Mesendoderm (in vitro differentiated cells): Measurements from ENCODE around the gene GSG1L.

ENCODE experiments used
- DNase-seq: peaks from one replicate; pipeline ENCODE4 v3.0.0; 2013
- H2AK5ac ChIP-seq: 2 replicates; pipeline ENCODE4 v1.6.1; 2013; ENCODE audit warnings: low read length, inconsistent platforms
- H2BK120ac ChIP-seq: 2 replicates; pipeline ENCODE4 v1.6.1; 2013; ENCODE audit warnings: low read depth, mild to moderate bottlenecking, low read length, moderate library complexity, mixed read lengths
- H2BK15ac ChIP-seq: replicated peaks from 2 replicates; pipeline ENCODE4 v1.6.1; 2013; ENCODE audit warnings: low read depth, mild to moderate bottlenecking, moderate library complexity
- H2BK5ac ChIP-seq: 2 replicates; pipeline ENCODE4 v1.6.1; 2013; ENCODE audit warnings: low read length, inconsistent platforms
- H3K18ac ChIP-seq: 2 replicates; pipeline ENCODE4 v1.6.1; 2013; ENCODE audit warnings: mild to moderate bottlenecking, low read length, mixed read lengths
- H3K23ac ChIP-seq: one replicate; pipeline ENCODE4 v1.6.1; 2013; ENCODE audit warnings: low read length
- H3K27ac ChIP-seq: 2 replicates; pipeline ENCODE4 v1.5.1; 2013; ENCODE audit warnings: low read depth, mild to moderate bottlenecking, inconsistent platforms, low read length, moderate library complexity
- H3K27me3 ChIP-seq: 2 replicates; pipeline ENCODE4 v1.6.1; 2013; ENCODE audit warnings: low read length, control low read depth, mild to moderate bottlenecking, inconsistent platforms; ENCODE audit not compliant: insufficient read depth, poor library complexity
- H3K36me3 ChIP-seq: 2 replicates; pipeline ENCODE4 v1.6.1; 2013; ENCODE audit warnings: low read length, inconsistent platforms; ENCODE audit not compliant: control insufficient read depth, insufficient read depth
- H3K4ac ChIP-seq: one replicate; pipeline ENCODE4 v1.6.1; 2013; ENCODE audit warnings: low read depth, mild to moderate bottlenecking, low read length, moderate library complexity
- H3K4me1 ChIP-seq: 2 replicates; pipeline ENCODE4 v1.6.1; 2013; ENCODE audit warnings: low read depth, low read length, inconsistent platforms; ENCODE audit not compliant: control insufficient read depth
- H3K4me2 ChIP-seq: 2 replicates; pipeline ENCODE4 v1.6.1; 2013; ENCODE audit warnings: low read length
- H3K4me3 ChIP-seq: 2 replicates; pipeline ENCODE4 v1.5.1; 2013; ENCODE audit warnings: mild to moderate bottlenecking, low read length
- H3K56ac ChIP-seq: one replicate; pipeline ENCODE4 v1.6.1; 2013; ENCODE audit warnings: low read length
- H3K79me1 ChIP-seq: 2 replicates; pipeline ENCODE4 v1.6.1; 2013; ENCODE audit warnings: low read length, inconsistent platforms
- H3K79me2 ChIP-seq: 2 replicates; pipeline ENCODE4 v1.6.1; 2013; ENCODE audit warnings: mild to moderate bottlenecking, low read length; ENCODE audit not compliant: control insufficient read depth, insufficient read depth
- H3K9ac ChIP-seq: 2 replicates; pipeline ENCODE4 v1.6.1; 2013; ENCODE audit warnings: low read length, inconsistent platforms
- H4K5ac ChIP-seq: one replicate; pipeline ENCODE4 v1.6.1; 2013; ENCODE audit warnings: low read length
- H4K8ac ChIP-seq: one replicate; pipeline ENCODE4 v1.6.1; 2013; ENCODE audit warnings: low read depth, mild to moderate bottlenecking, control low read depth, low read length, moderate library complexity
- WGBS: extraction: QIAGEN DNeasy Blood & Tissue Kit; methylation state at CpG from one replicate; pipeline ENCODE4 v1.1.7; 2013; ENCODE audit warnings: low lambda C conversion rate, missing lambda C conversion rate; ENCODE audit not compliant: insufficient coverage; ENCODE audit errors: extremely low coverage; 5-methylcytosine and 5-hydroxymethylcytosine counted together

Gene GSG1L

DNA sequence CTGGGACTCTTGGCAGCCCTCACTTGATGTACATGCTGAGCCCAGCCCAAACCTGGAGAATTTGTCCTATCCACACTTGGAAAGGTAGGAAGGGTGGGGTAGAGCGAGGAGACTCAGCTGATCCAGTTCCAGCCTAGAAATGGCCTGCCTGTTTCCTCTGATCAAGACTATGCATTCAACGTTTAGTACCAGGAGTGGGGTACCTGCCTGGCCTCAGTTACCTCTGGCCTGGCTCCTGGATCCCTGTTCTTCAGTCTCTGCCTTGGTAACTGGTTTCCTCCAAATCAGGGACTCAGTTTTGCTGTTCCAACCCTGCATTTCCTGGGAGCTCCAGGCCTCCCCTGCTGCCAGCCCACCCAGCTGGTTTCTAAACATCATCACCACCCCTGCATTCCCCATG, 233.5 kb downstream of the GSG1L start:
- Histone ChIP-seq H2BK15ac (no peak overlapping the region), H3K27me3 (no peaks in the 10 kb centered on the region), H3K27ac (no peak overlapping the region), H3K4ac (no peak overlapping the region), H3K23ac (no peak overlapping the region), H4K5ac (no peak overlapping the region), H3K4me2 (no peak overlapping the region), H4K8ac (no peak overlapping the region), H3K79me2 (no peaks in the 10 kb centered on the region), H3K9ac (no peak overlapping the region), H3K18ac (no peak overlapping the region), H2AK5ac (no peak overlapping the region), H3K4me1 (no peaks in the 10 kb centered on the region), H3K79me1 (no peaks in the 10 kb centered on the region), H3K36me3 (no peaks in the 10 kb centered on the region), H3K56ac (no peak overlapping the region), H2BK5ac (no peak overlapping the region), H2BK120ac (no peak overlapping the region), H3K4me3 (no peak overlapping the region)
- WGBS: no CpG with 5 or more reads among the region's 2 CpGs
- DNase-seq: no peak

DNA sequence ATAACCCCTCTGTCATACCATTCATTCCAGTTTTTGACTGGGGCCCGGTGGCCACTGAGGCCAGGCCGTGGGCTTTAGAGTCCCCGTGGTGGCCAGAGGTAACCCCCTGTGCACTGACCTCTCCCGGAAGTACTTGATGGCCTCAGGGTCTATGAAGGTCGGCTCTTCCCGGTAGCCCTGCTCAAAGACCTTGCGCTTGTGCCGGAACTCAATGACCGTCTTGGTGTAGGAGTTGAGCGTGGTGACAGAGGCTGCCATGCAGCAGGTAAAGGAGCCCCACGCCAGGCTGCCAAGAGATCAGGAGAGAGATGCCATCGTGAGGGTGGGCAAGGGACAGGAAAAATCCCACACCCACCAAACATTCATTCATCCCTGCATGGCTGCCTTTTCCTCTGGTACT, 234.8 kb downstream of the GSG1L start:
- Histone ChIP-seq H3K27me3 (no peaks in the 10 kb centered on the region), H3K27ac (no peak overlapping the region), H2BK120ac (no peak overlapping the region), H2BK15ac (no peak overlapping the region), H3K36me3 (no peaks in the 10 kb centered on the region), H2BK5ac (no peak overlapping the region), H3K4me1 (no peaks in the 10 kb centered on the region), H3K56ac (no peak overlapping the region), H3K79me2 (no peaks in the 10 kb centered on the region), H4K8ac (no peak overlapping the region), H4K5ac (no peak overlapping the region), H2AK5ac (no peak overlapping the region), H3K4ac (no peak overlapping the region), H3K9ac (no peak overlapping the region), H3K79me1 (no peaks in the 10 kb centered on the region), H3K18ac (no peak overlapping the region), H3K4me2 (no peak overlapping the region), H3K23ac (no peak overlapping the region), H3K4me3 (no peak overlapping the region)
- WGBS: no CpG with 5 or more reads among the region's 12 CpGs
- no peak for DNase-seq

DNA sequence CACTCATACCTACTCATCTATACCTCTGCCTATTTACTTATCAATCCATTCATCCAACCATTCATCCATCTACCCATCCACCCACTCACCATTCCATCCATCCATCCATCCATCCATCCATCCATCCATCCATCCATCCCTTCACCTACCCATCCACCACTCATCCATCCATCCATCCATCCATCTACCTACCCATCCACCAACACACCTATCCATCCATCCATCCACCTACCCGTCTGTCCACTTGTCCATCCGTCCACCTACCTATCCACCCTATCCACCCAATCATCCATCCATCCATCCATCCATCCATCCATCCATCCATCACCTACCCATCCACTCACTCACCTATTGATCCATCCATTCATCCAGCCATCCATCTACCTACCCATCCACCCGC, 235.7 kb downstream of the GSG1L start:
- H3K79me1 ChIP-seq: no peaks in the 10 kb centered on the region
- H2AK5ac ChIP-seq: no peak overlapping the region
- H3K79me2 ChIP-seq: no peaks in the 10 kb centered on the region
- H2BK15ac ChIP-seq: no peak overlapping the region
- H3K56ac ChIP-seq: no peak overlapping the region
- H3K4me3 ChIP-seq: no peak overlapping the region
- no peak overlapping the region for H3K18ac ChIP-seq
- no peak overlapping the region for H3K4me2 ChIP-seq
- no CpG with 5 or more reads among the region's 3 CpGs for WGBS
- H4K5ac ChIP-seq: no peak overlapping the region
- no peak overlapping the region for H3K4ac ChIP-seq
- no peak overlapping the region for H3K27ac ChIP-seq
- no peak overlapping the region for H2BK120ac ChIP-seq
- H3K4me1 ChIP-seq: no peaks in the 10 kb centered on the region
- H3K23ac ChIP-seq: no peak overlapping the region
- H3K9ac ChIP-seq: no peak overlapping the region
- H3K36me3 ChIP-seq: no peaks in the 10 kb centered on the region
- H4K8ac ChIP-seq: no peak overlapping the region
- no peak overlapping the region for H2BK5ac ChIP-seq
- DNase-seq: no peak
- no peaks in the 10 kb centered on the region for H3K27me3 ChIP-seq

DNA sequence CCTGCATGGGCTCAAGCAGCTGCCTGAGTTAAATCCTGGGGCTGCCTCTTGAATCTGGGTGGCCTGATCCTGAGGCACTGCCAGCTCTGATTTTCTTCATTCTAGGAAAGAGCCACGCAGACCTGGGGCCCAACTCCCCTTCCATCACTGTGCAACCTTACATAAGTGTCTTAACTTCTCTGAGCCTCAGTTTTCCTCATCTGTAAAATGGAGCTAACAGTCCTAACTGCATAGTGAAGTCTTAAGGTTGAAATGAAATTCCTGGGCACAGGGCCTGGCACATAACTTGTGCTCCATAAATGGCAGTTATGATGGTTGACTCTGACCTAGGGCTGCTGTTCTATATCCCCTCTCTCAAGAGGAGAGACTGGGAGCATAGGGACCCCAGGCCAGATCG, 236.6 kb downstream of the GSG1L start:
- no peak overlapping the region for H3K18ac ChIP-seq
- no peaks in the 10 kb centered on the region for H3K4me1 ChIP-seq
- no peak overlapping the region for H4K8ac ChIP-seq
- H3K56ac ChIP-seq: no peak overlapping the region
- H3K4ac ChIP-seq: no peak overlapping the region
- no CpG with 5 or more reads among the region's 2 CpGs for WGBS
- H2BK5ac ChIP-seq: no peak overlapping the region
- no peak overlapping the region for H2BK120ac ChIP-seq
- DNase-seq: no peak
- no peaks in the 10 kb centered on the region for H3K36me3 ChIP-seq
- H3K27me3 ChIP-seq: no peaks in the 10 kb centered on the region
- H3K79me1 ChIP-seq: no peaks in the 10 kb centered on the region
- no peak overlapping the region for H4K5ac ChIP-seq
- H3K27ac ChIP-seq: no peak overlapping the region
- H3K23ac ChIP-seq: no peak overlapping the region
- H2AK5ac ChIP-seq: no peak overlapping the region
- no peak overlapping the region for H3K9ac ChIP-seq
- H3K79me2 ChIP-seq: no peaks in the 10 kb centered on the region
- H3K4me3 ChIP-seq: no peak overlapping the region
- H2BK15ac ChIP-seq: no peak overlapping the region
- H3K4me2 ChIP-seq: no peak overlapping the region

DNA sequence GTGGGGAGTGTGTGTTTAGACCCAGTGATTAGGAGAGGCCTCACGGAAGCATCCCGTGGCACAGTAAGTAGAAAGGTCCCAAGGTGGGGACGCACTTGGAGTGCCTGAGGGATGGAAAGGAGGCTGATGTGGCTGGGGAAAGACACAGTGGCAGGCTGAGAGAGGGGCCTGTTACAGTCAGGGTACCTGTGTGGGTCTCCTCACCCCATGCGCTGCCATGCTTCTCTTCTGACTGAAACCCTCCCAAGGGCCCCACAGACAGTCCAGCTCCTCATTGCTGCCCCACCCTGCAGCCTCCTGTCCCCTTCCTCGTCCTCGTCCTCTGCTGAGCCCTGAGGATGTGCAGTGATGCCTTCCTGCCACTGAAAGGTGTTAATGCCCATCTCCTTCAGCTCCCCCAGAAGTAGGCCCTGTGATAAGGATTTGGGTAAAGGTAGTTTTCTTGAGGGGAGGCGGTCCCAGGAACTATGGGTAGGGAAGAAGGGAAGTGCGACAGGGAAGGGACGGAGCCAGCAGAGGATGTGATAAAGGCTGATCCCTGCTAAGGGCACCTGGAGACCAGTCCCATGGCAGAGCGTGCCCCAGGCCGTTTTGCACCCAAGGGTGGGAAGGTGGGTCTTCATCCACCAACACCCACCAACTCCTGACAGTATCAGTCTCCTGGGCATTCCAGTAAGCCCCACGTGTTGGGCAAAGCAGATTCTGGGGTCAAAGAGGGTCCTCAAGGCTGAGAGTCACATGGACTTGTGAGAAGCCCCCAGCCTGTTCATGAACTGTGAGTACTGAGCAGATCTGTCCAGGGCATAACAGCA, 237.2 kb downstream of the GSG1L start:
- WGBS: no CpG with 5 or more reads among the region's 12 CpGs
- Histone ChIP-seq H3K56ac (no peak overlapping the region), H3K27me3 (no peaks in the 10 kb centered on the region), H3K36me3 (no peaks in the 10 kb centered on the region), H3K4me3 (no peak overlapping the region), H2BK5ac (no peak overlapping the region), H4K5ac (no peak overlapping the region), H2BK120ac (no peak overlapping the region), H4K8ac (no peak overlapping the region), H3K4me2 (no peak overlapping the region), H2BK15ac (no peak overlapping the region), H3K4me1 (no peaks in the 10 kb centered on the region), H3K79me2 (no peaks in the 10 kb centered on the region), H2AK5ac (no peak overlapping the region), H3K23ac (no peak overlapping the region), H3K4ac (no peak overlapping the region), H3K27ac (no peak overlapping the region), H3K9ac (no peak overlapping the region), H3K18ac (no peak overlapping the region), H3K79me1 (no peaks in the 10 kb centered on the region)
- DNase-seq: no peak

DNA sequence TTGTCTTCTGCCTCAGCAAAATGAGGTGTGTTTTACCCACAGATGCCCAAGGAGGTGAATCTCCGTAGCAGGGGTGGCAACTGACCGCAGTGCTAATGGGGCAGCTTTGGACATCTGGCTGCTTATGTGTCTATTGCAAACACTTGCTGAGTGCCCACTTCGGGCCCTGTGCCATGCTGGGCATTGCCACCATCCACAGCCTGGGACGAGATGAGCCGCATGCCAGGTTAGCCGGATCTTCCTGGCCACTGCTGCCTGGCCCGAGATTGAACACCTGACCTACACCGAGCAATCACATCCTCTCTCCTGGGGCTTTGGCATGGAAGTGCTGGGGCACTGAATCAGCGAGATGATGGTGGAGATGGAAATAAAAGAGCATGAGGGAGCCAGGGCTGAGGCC, 238.7 kb downstream of the GSG1L start:
- Histone ChIP-seq H3K4me1 (no peaks in the 10 kb centered on the region), H2BK15ac (no peak overlapping the region), H3K27me3 (no peaks in the 10 kb centered on the region), H3K4ac (no peak overlapping the region), H4K5ac (no peak overlapping the region), H3K9ac (no peak overlapping the region), H3K27ac (no peak overlapping the region), H3K79me2 (no peaks in the 10 kb centered on the region), H3K18ac (no peak overlapping the region), H3K23ac (no peak overlapping the region), H3K56ac (no peak overlapping the region), H2BK5ac (no peak overlapping the region), H3K4me2 (no peak overlapping the region), H3K36me3 (no peaks in the 10 kb centered on the region), H4K8ac (no peak overlapping the region), H2BK120ac (no peak overlapping the region), H3K79me1 (no peaks in the 10 kb centered on the region), H2AK5ac (no peak overlapping the region), H3K4me3 (no peak overlapping the region)
- DNase-seq: no peak
- no CpG with 5 or more reads among the region's 9 CpGs for WGBS
